ENCODE measurements around the gene NFYC.
"Not testable (repeated sequence)": the region's sequence is repeated elsewhere in the genome, so short reads cannot be mapped to it uniquely, and the experiment has no call there.

The NFYC gene

DNA sequence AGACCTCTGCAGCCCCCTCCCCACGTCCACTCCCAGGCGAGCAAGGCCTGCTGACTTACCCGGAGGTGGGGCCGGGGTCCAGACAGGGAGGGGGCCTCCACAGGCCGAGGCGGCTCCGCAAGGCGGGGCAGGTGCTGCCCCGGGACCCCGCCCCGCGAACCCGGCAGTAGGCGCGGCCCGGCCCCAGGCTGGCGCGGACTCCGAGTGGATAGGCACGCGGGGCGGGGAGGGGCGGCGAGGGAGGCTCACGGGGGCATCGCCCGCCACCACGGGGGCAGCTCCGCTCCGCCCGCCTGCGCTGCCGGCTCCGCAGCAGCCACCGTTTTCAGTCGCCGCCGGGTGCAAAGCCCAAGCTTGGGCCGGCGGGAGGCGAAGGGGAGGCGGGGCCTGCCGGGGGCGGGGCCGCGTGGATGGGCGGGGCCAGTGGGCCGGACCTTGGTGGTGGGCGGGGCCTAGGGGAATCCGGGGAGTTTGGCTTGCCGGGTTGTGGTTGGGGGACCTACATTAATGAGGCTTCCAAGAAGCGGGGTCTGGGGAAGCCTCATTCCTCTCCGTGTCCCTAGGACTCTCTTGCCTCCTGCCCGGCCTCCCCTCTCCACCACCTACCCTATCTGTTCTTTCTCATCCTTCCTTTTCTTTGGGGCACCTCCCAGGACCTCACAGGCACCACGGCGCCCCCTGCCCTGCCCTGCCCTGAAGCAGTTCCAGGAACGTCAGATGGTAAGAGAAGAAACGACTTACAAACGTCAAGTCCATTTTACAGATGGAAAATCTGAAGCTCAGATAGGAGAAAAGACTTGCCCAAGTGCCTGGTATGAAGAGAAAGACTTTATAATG is 26.0 kb upstream of the NFYC start, which contains the start of gene RIMS3:
TSS of gene RIMS3 (minus strand) at position 348 of the 837 bp plus-strand sequence. CDS start 23,757 bp downstream, outside the sequence.
- DNase-seq, result peak; percentile 51

GRCh38 chr1:40668769-40669525 is 22.6 kb upstream of the NFYC start:
- DNase-seq, result peak; percentile 51

DNA sequence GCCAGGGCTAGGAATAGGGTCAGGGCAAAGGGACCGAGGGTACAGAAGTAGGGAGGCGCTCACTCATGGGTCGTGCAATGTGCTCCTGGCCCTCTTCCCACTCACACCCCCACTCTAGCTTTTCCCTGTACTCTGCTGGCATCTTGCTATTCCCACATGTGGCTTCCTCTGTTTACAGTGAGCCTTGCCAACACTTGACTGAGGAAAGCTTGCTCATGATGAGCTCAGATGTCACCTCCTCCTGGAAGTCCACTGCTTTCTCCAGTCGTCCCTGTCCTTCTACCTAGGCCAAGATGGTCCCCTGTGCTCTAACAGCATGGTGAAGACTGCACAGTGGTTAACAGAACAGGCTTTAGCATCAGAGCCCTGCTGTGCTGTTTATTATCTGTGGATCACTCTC is 18.1 kb upstream of the NFYC start:
- DNase-seq, result no peak

DNA sequence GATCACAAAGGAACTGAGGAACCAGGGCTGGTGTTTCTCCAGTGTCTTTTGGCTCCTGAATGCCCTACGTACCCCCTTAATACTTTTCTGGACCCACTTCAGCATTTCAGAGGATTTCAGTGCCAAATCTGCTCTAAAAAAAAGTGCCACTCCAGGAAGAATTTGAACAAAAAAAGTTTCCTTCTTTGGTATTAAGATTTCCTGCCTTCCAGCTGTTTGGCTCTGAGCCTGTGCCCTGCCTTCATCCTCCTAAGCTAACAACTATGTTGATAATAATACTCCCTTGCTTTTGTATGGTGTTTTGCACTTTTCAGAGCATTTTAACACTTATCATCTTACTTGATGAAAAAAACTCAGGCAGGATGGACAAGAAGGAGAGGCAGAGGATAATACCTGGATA is 15.0 kb upstream of the NFYC start:
- no peak for DNase-seq

DNA sequence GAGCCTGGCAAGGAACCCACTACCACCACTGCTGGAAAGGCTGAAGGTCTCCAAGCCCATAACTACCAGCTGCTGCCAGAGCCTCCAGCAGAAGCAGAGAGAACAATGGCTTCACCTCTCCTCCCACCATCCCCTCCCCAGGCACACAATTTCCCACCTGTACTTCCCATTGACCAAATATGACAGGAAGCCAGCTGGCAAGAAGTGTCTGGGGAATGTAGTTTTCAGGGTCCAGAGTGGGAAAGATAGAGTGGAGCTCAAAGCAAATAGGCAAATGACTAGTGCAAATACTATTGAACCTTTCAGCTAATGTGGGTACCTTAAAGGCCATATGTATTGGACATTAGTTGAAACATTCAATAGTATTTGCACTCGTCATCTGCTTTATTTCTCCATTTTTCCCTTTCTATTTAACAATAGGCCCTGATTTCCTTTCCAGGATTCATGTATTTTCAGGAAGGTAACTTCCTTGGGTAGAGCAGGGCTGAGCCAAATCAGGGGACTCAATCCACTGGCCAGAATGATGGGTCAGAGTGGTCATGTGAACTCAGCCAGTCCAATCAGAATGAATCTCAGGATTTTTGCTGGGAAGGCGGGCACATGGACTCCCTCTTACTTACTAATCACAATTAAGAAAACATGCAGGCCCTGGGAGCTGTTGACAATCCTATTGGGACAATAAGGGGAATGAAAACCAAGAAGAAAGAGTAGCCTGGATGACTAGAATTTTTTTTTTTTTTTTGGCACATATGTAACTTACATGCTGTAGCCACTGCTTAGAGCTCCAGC is 12.1 kb upstream of the NFYC start:
- DNase-seq, result no peak

- no peak for DNase-seq
These were observed 6.8 kb upstream of the NFYC start for GRCh38 chr1:40684669-40685068.

DNA sequence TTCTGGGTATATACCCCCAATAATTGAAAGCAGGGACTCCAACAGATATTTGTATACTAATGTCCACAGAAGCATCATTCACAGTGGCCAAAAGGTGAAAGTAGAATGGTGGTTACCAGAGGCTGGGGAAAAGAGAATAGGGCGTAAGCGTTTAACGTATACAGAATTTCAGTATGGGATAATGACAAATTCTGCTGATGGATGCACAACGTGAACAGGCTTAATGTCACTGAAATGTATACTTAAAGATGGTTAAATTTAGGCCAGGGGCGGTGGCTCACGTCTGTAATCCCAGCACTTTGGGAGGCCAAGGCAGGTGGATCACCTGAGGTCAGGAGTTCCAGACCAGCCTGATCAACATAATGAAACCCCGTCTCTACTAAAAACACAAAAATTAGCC is 4.4 kb upstream of the NFYC start:
- DNase-seq, result no peak

- DNase-seq, result no peak
These were observed 3.8 kb upstream of the NFYC start for GRCh38 chr1:40687661-40688060.

DNA sequence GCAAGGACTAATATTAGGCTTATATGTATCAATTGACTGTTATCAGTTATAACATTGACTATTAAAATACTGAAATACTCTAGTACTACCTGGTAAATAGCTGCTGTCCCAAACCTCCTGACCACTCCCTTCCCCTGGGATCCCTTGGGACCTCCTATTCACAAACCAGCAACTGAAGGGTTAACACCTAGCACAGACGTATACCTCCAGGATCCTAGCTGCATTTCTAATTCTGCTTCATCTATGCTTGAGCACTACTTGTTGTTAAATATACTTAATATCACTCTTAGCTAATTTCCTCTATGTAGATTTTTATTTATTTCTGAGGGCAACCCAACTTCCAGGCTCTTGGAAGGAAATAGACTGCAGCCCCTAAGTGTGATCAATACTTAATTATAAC is 1.8 kb upstream of the NFYC start:
- no peak for DNase-seq

- no peak for DNase-seq
These were observed 550 bp upstream of the NFYC start for GRCh38 chr1:40690771-40691537.

DNA sequence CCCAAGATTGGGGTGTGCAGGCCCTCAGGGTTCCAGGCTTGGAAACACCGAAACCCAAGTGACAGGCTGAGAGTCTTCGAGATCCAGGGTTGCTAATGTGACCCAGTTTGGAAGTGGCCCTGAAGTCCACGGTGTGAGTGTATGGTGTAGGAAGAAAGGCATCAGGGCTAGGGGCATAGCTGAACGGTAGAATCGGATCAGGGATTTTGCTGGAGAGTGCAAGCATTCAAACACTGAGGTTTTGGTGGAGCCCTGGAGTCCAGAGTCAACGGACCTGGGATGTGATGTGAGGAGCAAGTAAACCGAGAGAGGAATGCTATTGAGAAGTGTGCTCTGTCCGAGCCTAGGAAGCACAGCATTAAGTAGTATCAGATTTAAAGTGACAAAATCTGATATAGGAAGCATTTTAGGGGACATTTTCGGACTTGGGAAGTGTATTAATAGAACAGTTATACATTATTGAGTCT is 958 bp downstream of the NFYC start:
- DNase-seq, result no peak

DNA sequence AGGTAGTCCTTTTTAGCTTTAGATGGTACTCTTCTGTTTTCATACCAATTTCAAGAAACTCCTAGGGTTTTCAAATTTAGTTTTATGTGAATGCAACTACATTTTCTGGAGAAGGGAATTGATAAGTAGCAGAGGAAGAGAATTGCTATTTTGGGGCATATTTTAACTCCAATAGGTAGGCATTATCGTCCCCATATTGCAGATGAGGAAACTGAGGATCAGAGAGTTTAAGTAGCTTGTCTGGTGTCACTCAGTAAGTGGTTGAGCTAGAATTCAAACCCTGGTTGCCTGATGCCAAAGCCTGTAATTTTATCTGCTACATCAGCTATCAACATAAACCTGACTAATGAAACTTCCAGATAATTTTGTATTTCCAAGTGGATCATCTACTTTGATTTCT is 1.9 kb downstream of the NFYC start:
- no peak for DNase-seq

DNA sequence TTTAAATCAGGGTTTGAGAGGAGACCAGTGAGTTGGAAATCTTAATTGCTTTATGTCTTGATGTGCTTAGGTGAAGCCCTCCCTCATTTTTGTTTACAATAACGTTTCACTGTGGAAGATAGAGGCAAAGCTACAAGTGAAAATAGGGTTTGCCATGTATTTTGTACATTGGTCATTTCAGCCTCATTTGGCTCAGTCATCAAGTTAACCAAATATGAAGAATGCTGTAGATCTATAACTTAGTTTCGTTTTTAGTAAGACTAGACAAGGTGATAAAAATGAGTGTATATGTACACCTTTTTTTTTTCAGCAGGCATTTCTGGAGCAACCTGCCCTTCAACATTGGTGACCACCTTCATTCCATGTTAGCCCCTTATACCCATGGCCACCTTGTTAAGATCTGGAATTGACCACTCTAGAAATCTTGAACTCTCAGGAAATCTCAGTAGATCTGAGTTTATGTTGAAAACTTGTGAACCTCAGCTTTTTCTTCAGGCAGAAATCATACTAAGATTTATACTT is 2.9 kb downstream of the NFYC start:
- no peak for DNase-seq

DNA sequence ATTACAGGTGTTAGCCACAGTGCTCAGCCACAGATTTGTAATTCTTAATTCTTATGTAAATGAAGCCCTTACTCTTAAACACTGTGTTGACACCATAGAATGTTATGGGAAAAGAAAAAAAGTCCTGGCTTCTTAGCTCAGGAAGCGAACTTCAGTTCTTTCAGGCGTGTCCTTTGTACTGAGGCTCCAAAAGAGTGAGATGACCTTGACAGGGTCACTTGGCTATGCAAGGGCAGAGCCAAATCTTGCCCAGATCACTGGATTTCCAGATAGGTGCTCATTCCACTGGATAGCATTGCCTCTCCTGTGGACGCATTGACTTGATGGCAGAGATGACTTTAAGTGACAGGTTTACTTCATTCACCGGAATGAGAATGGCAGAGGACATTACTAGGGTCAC is 4.8 kb downstream of the NFYC start:
- no peak for DNase-seq

DNA sequence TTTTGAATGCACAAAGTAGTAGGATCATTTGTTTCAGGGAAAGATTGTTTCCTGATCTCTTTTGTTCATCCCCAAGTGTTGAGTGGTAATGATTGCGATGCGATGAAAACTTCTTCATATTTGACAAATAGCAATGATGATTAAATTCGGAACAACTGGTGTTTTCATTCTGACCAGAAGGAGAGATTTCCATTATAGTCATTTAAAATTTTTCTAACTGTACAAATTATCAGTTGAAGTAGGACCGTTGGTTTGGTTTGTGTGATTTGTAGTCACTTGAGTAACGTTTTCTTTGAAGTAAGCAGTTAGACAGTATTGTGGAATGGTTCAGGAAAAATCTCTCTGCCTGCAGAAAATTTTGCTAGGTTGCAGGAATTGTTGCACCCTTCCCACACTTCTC is 5.9 kb downstream of the NFYC start:
- no peak for DNase-seq

DNA sequence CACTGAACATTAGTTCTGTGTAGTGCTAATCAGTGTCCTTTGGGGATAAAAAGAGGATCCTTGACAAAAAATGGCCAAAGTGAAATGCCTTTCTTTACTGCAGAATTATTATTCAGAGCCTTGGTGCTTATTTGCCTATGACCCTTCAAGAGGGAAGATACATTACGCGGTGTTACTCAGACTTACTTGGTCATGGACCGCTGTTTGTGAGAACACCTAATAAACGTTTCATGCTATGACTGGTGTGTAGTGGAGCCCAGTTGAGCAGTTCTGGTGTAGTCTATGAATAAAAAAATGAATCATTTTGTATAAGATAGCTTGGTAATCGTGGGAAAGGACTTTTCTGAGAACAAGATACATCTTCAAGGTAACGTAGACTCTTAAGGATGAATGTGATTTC is 8.3 kb downstream of the NFYC start:
- no peak for DNase-seq

GRCh38 chr1:40701684-40702083 is 10.2 kb downstream of the NFYC start:
- DNase-seq, result no peak

GRCh38 chr1:40702810-40703209 is 11.3 kb downstream of the NFYC start:
- not testable (repeated sequence) for DNase-seq

- DNase-seq, result peak; percentile 83
These were observed 11.8 kb downstream of the NFYC start for GRCh38 chr1:40703316-40703715.

GRCh38 chr1:40704817-40705733 is 13.6 kb downstream of the NFYC start:
- DNase-seq, result no peak

DNA sequence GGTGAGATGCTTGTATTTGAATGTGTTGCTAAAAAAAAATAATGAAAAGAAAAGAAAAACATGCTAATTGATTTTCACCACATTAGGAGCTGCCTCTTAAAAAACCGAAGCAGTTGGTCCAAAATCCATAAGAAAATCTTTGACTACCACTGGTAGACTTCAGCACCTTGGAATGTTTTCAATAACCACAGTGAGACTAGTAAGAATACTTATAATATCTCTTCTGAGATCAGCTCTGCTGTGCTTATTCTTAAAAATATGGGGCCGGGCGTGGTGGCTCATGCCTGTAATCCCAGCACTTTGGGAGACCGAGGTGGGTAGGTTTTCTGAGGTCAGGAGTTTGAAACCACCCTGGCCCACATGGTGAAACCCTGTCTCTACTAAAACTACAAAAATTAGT is 15.1 kb downstream of the NFYC start:
- no peak for DNase-seq

Data from fibroblast of upper back skin (primary cell).